Activated T-cell treated with anti-CD3 and anti-CD28 coated beads for 24 hours (primary cell): ENCODE results near the gene TLR9.
"Not testable (repeated sequence)": the region's sequence is repeated elsewhere in the genome, so short reads cannot be mapped to it uniquely, and the experiment has no call there.

Source experiments
- DNase-seq: peaks from one replicate; pipeline ENCODE4 v3.0.0-alpha.2; 2020; ENCODE audit warnings: low read depth

Gene TLR9, protein sequence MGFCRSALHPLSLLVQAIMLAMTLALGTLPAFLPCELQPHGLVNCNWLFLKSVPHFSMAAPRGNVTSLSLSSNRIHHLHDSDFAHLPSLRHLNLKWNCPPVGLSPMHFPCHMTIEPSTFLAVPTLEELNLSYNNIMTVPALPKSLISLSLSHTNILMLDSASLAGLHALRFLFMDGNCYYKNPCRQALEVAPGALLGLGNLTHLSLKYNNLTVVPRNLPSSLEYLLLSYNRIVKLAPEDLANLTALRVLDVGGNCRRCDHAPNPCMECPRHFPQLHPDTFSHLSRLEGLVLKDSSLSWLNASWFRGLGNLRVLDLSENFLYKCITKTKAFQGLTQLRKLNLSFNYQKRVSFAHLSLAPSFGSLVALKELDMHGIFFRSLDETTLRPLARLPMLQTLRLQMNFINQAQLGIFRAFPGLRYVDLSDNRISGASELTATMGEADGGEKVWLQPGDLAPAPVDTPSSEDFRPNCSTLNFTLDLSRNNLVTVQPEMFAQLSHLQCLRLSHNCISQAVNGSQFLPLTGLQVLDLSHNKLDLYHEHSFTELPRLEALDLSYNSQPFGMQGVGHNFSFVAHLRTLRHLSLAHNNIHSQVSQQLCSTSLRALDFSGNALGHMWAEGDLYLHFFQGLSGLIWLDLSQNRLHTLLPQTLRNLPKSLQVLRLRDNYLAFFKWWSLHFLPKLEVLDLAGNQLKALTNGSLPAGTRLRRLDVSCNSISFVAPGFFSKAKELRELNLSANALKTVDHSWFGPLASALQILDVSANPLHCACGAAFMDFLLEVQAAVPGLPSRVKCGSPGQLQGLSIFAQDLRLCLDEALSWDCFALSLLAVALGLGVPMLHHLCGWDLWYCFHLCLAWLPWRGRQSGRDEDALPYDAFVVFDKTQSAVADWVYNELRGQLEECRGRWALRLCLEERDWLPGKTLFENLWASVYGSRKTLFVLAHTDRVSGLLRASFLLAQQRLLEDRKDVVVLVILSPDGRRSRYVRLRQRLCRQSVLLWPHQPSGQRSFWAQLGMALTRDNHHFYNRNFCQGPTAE

DNA sequence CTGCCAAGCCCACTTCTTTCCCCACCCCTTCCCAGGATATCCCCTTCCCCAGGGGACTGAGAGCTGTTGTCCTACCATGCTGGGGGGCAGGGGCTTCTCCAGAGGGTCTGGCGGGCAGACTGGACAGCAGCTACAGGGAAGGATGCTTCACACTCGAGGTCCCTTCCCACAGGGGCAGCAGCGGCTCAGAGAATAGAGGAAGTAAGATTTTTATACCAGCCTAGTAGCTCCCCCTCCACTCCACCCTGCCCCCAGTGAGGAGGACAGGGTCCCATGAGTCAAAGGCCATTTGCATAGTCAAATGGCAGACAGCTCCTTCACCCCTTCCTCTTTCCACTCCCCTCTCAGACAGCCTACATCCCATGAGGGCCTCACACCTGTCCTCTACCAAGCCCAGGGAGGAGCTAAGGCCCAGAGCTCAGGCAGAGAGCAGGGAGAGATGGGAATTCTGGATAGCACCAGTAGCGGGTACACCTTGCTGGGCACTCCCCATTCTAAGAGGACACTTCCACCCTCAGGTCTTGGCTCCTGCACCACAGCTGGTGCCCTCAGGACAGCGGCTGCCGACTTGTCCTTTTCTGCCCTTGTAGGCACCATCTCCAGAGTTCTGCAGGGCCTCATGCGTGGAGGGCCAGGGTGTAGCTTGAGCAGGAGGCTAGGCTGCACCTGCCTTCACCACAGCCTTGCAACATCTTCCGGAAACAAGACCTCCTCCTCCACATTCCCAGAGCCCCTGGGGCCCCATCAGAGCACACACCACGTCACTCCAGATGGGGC is at the start of gene TLR9:
TLR9 (minus strand) TSS at position 194 of the 777 bp plus-strand sequence; CDS start at position 78, 116 bp downstream.
- no peak for DNase-seq

DNA sequence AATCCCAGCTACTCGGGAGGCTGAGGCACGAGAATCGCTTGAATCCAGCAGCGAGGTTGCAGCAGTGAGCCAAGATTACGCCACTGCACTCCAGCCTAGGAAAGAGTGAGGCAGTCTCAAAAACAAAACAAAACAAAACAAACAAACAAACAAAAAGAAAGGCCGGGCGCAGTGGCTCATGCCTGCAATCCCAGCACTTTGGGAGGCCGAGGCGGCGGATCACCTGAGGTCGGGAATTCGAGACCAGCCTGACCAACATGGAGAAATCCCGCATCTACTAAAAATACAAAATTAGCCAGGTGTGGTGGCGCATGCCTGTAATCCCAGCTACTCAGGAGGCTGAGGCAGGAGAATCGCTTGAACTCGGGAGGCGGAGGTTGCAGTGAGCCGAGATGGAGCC is 49.3 kb upstream of the TLR9 start:
- not testable (repeated sequence) for DNase-seq

GRCh38 chr3:52272831-52273230 is 47.4 kb upstream of the TLR9 start:
- DNase-seq: no peak

DNA sequence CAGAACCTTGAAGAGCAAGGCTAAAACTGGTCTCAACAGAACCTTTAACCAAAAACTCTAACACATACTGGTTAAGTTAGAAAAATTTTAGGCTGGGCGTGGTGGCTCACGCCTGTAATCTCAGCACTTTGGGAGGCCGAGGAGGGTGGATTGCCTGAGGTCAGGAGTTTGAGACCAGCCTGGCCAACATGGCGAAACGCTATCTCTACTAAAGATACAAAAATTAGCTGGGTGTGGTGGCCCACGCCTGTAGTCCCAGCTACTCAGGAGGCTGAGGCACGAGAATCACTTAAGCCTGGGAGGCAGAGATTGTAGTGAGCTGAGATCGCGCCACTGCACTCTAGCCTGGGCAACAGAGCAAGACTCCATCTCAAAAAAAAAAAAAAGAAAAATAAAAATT is 46.7 kb upstream of the TLR9 start:
- not testable (repeated sequence) for DNase-seq

DNA sequence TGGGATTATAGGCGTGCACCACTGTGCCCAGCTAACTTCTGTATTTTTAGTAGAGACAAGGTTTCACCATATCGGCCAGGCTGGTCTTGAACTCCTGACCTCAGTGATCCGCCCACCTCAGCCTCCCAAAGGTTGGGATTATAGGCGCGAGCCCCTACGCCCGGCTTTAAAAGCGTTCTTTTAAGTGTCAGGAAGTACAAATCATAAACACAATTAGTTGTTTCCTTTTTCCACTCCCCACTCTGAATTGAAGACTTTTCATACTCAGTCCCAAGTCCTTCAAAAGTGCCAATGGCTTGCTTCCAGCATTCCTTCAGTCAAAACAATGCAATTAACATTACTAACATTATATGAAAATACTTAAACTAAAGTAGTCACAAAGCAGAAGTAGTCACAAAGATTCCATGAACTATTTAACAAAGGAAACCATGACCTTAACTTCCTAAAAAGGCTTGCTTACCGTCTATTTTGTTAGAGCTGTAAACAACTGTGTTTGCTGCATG is 44.9 kb upstream of the TLR9 start:
- no peak for DNase-seq

DNA sequence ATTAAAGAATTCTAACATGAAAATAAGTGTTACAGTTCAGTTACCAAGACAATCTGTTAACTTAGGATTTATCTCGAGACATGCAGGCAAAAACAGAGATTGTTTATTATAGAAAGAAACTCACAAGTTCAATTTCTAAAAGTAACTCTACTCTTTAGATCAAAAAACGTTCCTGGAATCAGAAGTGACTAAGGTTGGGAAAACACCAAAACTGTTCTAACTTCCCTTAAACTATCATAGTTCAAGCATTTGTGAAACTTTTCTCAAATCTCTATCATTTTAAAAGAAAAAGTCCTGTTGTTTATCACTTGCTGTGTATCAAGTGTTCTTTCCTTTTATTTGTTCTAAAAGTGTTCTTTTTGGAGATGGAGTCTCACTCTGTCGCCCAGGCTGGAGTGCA is 44.3 kb upstream of the TLR9 start:
- no peak for DNase-seq

DNA sequence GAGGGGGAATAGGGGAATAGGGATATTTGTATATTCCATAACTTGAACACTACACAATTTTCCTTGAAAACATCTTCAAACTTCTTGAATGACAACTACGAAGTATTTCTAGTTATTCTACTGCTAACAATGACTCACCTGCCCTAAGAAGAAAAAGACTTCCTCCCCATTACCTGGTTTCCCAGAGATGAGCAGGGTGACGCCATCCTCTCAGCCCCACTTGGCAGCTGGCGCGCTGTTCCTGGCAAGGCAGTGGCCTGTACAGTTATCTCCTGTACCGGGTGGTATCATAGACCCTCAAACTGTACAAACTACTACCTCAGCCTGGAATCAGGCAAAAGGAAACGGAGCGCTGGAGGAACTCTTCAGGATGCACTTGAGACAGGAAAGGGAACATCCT is 42.6 kb upstream of the TLR9 start:
- DNase-seq: no peak

DNA sequence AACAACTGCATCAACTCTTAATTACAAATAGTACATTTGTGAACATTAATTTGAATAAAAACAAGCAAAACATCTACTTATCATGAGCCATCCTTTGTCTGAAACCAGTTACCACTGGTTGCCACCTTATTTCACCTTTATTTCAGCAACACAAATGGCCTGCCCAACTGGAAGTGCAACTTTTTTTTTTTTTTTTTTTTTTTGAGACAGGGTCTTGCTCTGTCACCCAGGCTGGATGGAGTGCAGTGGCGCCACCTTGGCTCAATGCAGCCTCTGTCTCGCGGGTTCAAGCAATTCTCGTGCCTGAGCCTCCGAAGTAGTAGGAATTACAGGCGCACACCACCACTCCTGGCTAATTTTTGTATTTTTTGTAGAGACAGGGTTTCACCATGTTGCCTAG is 39.9 kb upstream of the TLR9 start:
- DNase-seq: no peak

DNA sequence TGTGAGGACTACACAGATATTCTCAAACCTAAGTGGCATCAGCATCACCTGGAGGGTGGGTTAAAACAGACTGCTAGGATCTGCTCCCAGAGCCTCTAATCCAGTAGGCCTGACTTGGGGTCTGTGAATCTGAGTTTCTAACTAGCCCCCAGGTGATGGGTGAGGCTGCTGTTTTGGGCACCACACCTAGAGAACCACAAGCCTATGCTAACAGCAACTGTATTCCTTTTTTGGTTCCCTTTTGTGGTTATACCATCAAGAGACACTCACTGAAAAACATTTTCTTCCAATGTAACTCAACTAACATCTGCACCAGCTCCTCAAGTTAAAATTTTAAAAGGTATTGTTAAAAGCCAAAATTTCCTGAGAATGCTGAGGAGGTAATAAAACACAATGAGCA is 37.0 kb upstream of the TLR9 start:
- no peak for DNase-seq

DNA sequence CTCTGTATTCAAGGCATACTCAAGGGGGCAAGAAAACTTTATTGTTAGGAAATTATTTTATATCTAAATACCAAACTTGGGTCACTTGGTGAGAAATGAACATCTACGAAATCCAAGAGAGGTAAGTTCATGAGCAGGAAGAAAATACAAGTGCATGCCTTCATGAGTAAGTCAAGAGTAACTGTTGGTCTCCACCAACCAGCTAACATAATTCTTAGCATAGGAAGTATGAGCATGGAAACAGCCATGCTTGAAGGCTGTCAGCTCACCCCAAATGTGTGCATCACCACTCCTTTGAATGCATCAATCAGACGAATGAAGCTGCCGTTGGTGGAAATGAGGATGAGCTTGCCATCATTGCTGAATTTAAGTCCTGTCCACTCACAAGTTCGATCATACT is 34.0 kb upstream of the TLR9 start:
- DNase-seq: no peak

- DNase-seq: no peak
These were observed 33.6 kb upstream of the TLR9 start for GRCh38 chr3:52259035-52259434.

- no peak for DNase-seq
These were observed 32.5 kb upstream of the TLR9 start for GRCh38 chr3:52257911-52258310.

- no peak for DNase-seq
These were observed 31.2 kb upstream of the TLR9 start for GRCh38 chr3:52256622-52257021.

- DNase-seq: no peak
These were observed 30.7 kb upstream of the TLR9 start for GRCh38 chr3:52256159-52256558.

GRCh38 chr3:52254608-52255007 is 29.2 kb upstream of the TLR9 start:
- DNase-seq: no peak

- peak; percentile 71 for DNase-seq
These were observed 28.2 kb upstream of the TLR9 start for GRCh38 chr3:52253314-52254304.

GRCh38 chr3:52250122-52250521 is 24.7 kb upstream of the TLR9 start:
- no peak for DNase-seq

- DNase-seq: no peak
These were observed 24.2 kb upstream of the TLR9 start for GRCh38 chr3:52249683-52250082.

- DNase-seq: no peak
These were observed 23.5 kb upstream of the TLR9 start for GRCh38 chr3:52248816-52249547.

- no peak for DNase-seq
These were observed 22.7 kb upstream of the TLR9 start for GRCh38 chr3:52248165-52248541.
